Measurements from ENCODE around the gene FAP.

Gene FAP

DNA sequence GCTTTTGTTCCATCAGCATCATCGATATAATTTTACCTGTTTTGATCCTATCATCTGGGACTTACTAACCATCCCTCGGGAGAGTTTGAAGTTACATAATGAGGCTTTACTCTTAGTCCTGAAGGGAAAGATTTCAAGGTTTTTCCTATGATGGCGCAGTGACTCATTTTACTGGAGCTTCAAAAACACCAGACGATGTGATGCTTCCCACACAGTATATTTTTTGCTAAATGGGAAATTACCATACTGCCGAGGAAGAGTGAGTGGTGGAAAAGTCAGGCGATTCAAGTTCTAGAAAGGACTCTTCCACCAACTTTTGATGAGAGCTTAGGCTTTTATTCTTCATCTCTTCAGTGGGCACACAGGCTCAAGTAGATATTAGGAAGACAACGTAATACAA, 46.6 kb downstream of the FAP start:
- DNase-seq (ENCODE audit: low spot score) = no peak
- H3K27me3 Mint-ChIP-seq (ENCODE audit: low read depth) = peaks cover 20% of the 10 kb centered on the region
- H3K36me3 Mint-ChIP-seq (ENCODE audit: low read depth) = no peaks in the 10 kb centered on the region
- no peaks in the 10 kb centered on the region for H3K9me3 Mint-ChIP-seq
- no peak overlapping the region for H3K27ac Mint-ChIP-seq
- no peak overlapping the region for H3K4me3 Mint-ChIP-seq
- no peaks in the 10 kb centered on the region for H3K4me1 Mint-ChIP-seq (ENCODE audit: low read depth)

DNA sequence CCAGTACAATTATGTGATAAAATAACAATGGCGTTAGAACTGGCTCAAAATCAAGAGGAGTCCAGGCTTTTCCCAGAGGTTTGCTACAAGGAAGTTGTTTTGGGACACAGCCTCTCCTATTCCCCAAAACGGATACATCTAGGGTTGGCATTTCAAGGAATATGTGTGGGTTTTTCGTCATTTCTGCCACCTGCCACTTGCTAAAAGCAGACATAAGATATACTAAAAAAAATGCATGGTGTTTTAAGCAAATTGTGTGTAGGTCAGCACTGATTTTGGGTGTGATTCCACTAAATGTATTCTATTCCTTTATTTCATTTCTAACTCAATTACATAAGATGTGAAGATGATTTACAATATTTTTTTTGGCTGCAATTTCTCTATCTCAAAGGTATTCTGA, 54.8 kb downstream of the FAP start:
- DNase-seq (ENCODE audit: low spot score) = no peak
- Mint-ChIP-seq H3K36me3 (ENCODE audit: low read depth) (no peaks in the 10 kb centered on the region), H3K4me3 (no peak overlapping the region), H3K27me3 (ENCODE audit: low read depth) (peaks cover 24% of the 10 kb centered on the region), H3K27ac (no peak overlapping the region), H3K4me1 (ENCODE audit: low read depth) (peaks cover 3% of the 10 kb centered on the region), H3K9me3 (no peaks in the 10 kb centered on the region)

- Mint-ChIP-seq H3K36me3 (ENCODE audit: low read depth) (no peaks in the 10 kb centered on the region), H3K27ac (no peak overlapping the region), H3K4me1 (ENCODE audit: low read depth) (peaks cover 3% of the 10 kb centered on the region), H3K9me3 (no peaks in the 10 kb centered on the region), H3K4me3 (no peak overlapping the region), H3K27me3 (ENCODE audit: low read depth) (peaks cover 7% of the 10 kb centered on the region)
- no peak for DNase-seq (ENCODE audit: low spot score)
Observed at GRCh38 chr2:162185541-162186232, 57.6 kb downstream of the FAP start.

DNA sequence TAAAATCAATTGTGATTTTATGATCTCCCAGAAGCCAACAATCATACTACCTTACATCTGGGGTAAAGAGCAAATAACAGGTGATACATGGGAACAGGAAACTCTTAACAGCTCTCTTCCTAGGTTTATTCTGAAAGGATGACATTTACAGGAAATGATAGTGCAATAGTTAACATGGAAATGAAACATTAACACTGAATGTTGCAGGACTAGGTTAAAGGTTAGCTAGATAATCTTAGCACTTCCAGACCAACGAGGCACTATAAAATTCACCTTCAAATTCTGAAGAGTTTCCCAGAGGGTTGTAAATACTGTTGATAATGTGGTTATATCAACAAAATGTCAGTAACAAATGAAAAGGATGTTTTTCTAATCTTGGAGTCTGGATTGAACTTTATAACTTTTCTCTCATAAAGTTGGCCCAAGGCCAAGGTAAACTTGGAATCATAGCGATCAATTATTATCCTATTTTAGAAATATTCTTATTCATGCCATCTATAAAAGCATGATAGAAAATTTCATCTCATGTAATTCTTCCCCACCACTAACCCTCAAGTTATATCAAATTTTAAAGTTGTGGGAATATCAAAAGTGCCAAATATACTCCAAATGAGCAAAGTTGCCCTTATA, 58.3 kb downstream of the FAP start:
- DNase-seq (ENCODE audit: low spot score) = no peak
- peaks cover 5% of the 10 kb centered on the region for H3K27me3 Mint-ChIP-seq (ENCODE audit: low read depth)
- no peak overlapping the region for H3K27ac Mint-ChIP-seq
- no peaks in the 10 kb centered on the region for H3K36me3 Mint-ChIP-seq (ENCODE audit: low read depth)
- no peak overlapping the region for H3K4me3 Mint-ChIP-seq
- peaks cover 3% of the 10 kb centered on the region for H3K4me1 Mint-ChIP-seq (ENCODE audit: low read depth)
- no peaks in the 10 kb centered on the region for H3K9me3 Mint-ChIP-seq

GRCh38 chr2:162184359-162184758, 58.9 kb downstream of the FAP start:
- Mint-ChIP-seq H3K9me3 (no peaks in the 10 kb centered on the region), H3K4me3 (no peak overlapping the region), H3K27ac (no peak overlapping the region), H3K4me1 (ENCODE audit: low read depth) (peaks cover 3% of the 10 kb centered on the region), H3K36me3 (ENCODE audit: low read depth) (no peaks in the 10 kb centered on the region), H3K27me3 (ENCODE audit: low read depth) (peaks cover 5% of the 10 kb centered on the region)
- DNase-seq (ENCODE audit: low spot score) = no peak

DNA sequence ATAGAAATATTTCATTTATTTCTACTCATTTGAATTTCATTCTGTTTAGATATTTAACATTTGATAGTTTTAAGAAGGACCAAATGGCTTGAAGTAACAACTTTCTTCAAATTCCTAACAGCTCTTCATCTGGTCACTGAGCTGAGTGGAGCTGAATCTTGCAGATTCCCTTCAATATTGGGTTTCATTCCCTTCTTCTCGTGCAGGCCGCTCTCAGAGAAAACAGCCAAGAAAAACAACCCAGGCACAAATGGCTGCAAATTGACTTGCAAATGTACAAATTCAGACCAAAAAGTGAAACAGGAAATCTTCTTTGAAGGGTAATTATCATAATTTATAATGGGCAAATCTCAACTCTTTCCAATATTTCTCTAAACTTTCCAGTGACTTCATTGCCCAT, 60.9 kb downstream of the FAP start:
- Mint-ChIP-seq H3K9me3 (no peaks in the 10 kb centered on the region), H3K4me3 (no peak overlapping the region), H3K4me1 (ENCODE audit: low read depth) (peaks cover 3% of the 10 kb centered on the region), H3K27me3 (ENCODE audit: low read depth) (peaks cover 2% of the 10 kb centered on the region), H3K27ac (no peak overlapping the region), H3K36me3 (ENCODE audit: low read depth) (no peaks in the 10 kb centered on the region)
- no peak for DNase-seq (ENCODE audit: low spot score)

GRCh38 chr2:162177301-162177700, 65.9 kb downstream of the FAP start:
- Mint-ChIP-seq H3K9me3 (no peaks in the 10 kb centered on the region), H3K27ac (no peak overlapping the region), H3K27me3 (ENCODE audit: low read depth) (peaks cover 14% of the 10 kb centered on the region), H3K36me3 (ENCODE audit: low read depth) (no peaks in the 10 kb centered on the region), H3K4me1 (ENCODE audit: low read depth) (no peaks in the 10 kb centered on the region), H3K4me3 (no peak overlapping the region)
- no peak for DNase-seq (ENCODE audit: low spot score)

- no peaks in the 10 kb centered on the region for H3K9me3 Mint-ChIP-seq
- no peaks in the 10 kb centered on the region for H3K36me3 Mint-ChIP-seq (ENCODE audit: low read depth)
- no peaks in the 10 kb centered on the region for H3K4me1 Mint-ChIP-seq (ENCODE audit: low read depth)
- DNase-seq (ENCODE audit: low spot score) = no peak
- peaks cover 16% of the 10 kb centered on the region for H3K27me3 Mint-ChIP-seq (ENCODE audit: low read depth)
- H3K27ac Mint-ChIP-seq = no peak overlapping the region
- no peak overlapping the region for H3K4me3 Mint-ChIP-seq
Observed at GRCh38 chr2:162175714-162176113, 67.5 kb downstream of the FAP start.

GRCh38 chr2:162174746-162175145, 68.5 kb downstream of the FAP start:
- no peak for DNase-seq (ENCODE audit: low spot score)
- Mint-ChIP-seq H3K4me1 (ENCODE audit: low read depth) (no peaks in the 10 kb centered on the region), H3K36me3 (ENCODE audit: low read depth) (no peaks in the 10 kb centered on the region), H3K27me3 (ENCODE audit: low read depth) (peaks cover 22% of the 10 kb centered on the region), H3K9me3 (no peaks in the 10 kb centered on the region), H3K4me3 (no peak overlapping the region), H3K27ac (no peak overlapping the region)

DNA sequence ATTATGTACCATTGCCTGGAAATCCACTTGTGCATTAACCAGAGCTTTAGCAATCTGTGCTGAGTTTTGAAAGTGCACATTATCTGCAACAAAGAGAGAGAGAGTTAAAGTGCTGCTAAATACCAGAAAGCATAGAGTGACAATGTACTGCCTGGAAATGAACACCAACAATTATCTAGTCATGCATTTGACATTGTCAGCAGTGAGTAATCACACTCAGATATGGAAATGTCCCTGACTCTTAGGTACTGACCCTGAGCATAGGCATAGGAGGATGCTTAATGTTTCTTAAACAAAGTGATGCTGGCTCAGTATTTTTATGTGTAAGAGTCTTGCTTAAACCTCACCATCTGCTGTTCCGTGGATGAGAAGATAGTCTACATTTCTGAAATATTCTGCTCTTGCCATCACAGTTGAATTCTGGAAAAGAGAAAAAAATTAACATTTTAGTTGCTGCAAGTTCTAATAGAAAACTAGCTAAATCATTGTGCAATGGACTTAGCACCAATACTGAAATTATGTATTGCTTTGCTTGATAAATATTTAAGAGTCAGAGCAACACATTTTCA, 70.4 kb downstream of the FAP start:
- Mint-ChIP-seq H3K36me3 (ENCODE audit: low read depth) (no peaks in the 10 kb centered on the region), H3K27ac (no peak overlapping the region), H3K27me3 (ENCODE audit: low read depth) (peaks cover 38% of the 10 kb centered on the region), H3K4me1 (ENCODE audit: low read depth) (no peaks in the 10 kb centered on the region), H3K4me3 (no peak overlapping the region), H3K9me3 (no peaks in the 10 kb centered on the region)
- DNase-seq (ENCODE audit: low spot score) = no peak

DNA sequence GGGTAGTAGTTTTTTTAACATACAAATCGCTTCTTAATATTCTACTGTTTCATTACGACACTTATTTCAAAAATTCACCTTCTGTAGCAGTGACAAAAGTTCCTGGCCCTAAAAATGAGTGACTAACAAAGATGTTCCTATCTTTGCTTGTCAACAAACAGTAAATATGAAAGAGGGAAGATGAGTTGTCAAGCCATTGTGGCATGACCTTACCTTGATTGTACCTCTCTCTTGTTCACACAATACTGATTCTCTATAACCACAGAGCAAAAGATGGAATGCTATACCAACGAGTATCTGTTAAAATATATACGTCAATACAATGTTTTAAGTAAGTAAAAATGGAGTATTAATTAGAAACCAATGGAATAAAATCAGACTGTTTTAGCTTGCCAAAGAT, 76.5 kb downstream of the FAP start:
- Mint-ChIP-seq H3K36me3 (ENCODE audit: low read depth) (no peaks in the 10 kb centered on the region), H3K4me1 (ENCODE audit: low read depth) (peaks cover 2% of the 10 kb centered on the region), H3K4me3 (no peak overlapping the region), H3K9me3 (no peaks in the 10 kb centered on the region), H3K27ac (no peak overlapping the region), H3K27me3 (ENCODE audit: low read depth) (peaks cover 48% of the 10 kb centered on the region)
- no peak for DNase-seq (ENCODE audit: low spot score)

GRCh38 chr2:162166174-162166573, 77.1 kb downstream of the FAP start:
- Mint-ChIP-seq H3K4me3 (no peak overlapping the region), H3K27ac (no peak overlapping the region), H3K36me3 (ENCODE audit: low read depth) (no peaks in the 10 kb centered on the region), H3K4me1 (ENCODE audit: low read depth) (peaks cover 2% of the 10 kb centered on the region), H3K27me3 (ENCODE audit: low read depth) (peaks cover 48% of the 10 kb centered on the region), H3K9me3 (no peaks in the 10 kb centered on the region)
- no peak for DNase-seq (ENCODE audit: low spot score)

DNA sequence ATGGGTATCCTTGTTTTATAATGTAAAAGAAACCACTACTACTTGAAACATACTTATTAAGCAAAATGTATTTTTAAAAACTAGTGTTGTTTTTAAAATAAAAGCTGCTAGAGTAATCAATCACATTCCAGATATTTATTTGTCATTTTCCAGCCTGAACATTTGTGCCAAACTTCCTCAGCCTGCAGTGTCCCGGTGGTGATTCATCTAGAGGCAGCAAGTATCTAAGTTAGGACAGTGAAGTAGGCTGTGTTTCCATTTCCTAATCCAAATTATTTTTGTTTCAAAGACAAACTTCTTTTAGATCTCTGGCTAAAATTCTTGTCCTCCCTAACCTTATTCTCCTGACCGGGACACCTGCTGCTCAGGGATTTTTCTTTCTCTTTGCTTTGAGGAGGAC, 78.4 kb downstream of the FAP start:
- no peaks in the 10 kb centered on the region for H3K9me3 Mint-ChIP-seq
- no peak for DNase-seq (ENCODE audit: low spot score)
- peaks cover 2% of the 10 kb centered on the region for H3K4me1 Mint-ChIP-seq (ENCODE audit: low read depth)
- no peaks in the 10 kb centered on the region for H3K36me3 Mint-ChIP-seq (ENCODE audit: low read depth)
- H3K27ac Mint-ChIP-seq = no peak overlapping the region
- H3K27me3 Mint-ChIP-seq (ENCODE audit: low read depth) = peaks cover 44% of the 10 kb centered on the region
- no peak overlapping the region for H3K4me3 Mint-ChIP-seq

- Mint-ChIP-seq H3K4me1 (ENCODE audit: low read depth) (no peaks in the 10 kb centered on the region), H3K27me3 (ENCODE audit: low read depth) (peaks cover 25% of the 10 kb centered on the region), H3K36me3 (ENCODE audit: low read depth) (no peaks in the 10 kb centered on the region), H3K9me3 (no peaks in the 10 kb centered on the region), H3K27ac (no peak overlapping the region), H3K4me3 (no peak overlapping the region)
- no peak for DNase-seq (ENCODE audit: low spot score)
Observed at GRCh38 chr2:162159446-162159845, 83.8 kb downstream of the FAP start.
